ENCODE results near the gene PARP3. TPM values are rescaled to one million over a fixed set of nuclear protein-coding genes. Genes with fewer than 3 reads are reported as not detected.

PARP3 gene
- total and polyA plus RNA-seq, 10 of the 15 experiments (the other 5 are each of a cell fraction or from before 2014, with no cell fraction given) = 2.1 to 31.2 (median 19.5) TPM

DNA sequence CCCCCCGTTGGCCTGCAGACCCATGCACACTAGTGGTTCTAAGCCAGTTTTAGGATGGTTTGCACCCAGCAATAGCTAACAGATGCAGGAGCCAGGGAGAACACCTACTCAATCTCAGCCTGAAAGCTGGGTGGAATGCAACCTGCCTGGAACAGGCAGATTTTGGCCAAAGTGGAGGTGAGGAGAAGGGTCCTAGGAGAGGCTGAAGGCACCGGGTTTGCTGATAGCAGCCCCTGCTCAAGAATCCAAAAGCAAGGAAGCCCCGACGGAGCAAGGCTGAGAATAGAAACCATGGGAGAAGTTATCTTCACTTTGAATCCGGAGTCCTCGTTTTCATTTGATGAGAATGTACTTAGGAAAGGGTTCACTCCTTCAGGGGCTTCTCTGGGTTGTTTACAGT, 10.4 kb upstream of the PARP3 start:
- H3K27me3 ChIP-seq (replicated peaks in 1 of 2; ENCODE audit: control insufficient read depth in 2 of 2, insufficient read depth in 2 of 2, low read length in 1 of 2) = no peaks in the 10 kb centered on the region
- no peak for DNase-seq (ENCODE audit: low read depth, low spot score)
- no peaks in the 10 kb centered on the region for H3K4me1 ChIP-seq (ENCODE audit: control insufficient read depth, insufficient read depth, low read length)
- no peaks in the 10 kb centered on the region for H3K9me3 ChIP-seq (replicated peaks; ENCODE audit: control insufficient read depth, insufficient read depth, low read length)
- no peak overlapping the region for H3K4me3 ChIP-seq
- intact Hi-C loops (cut with micrococcal nuclease; ENCODE audit: unreplicated experiment) = no loop called here
- ChIA-PET POLR2A (no interaction called here), SMC1A (ENCODE audit: uncharacterized antibody, unreplicated experiment) (no interaction called here), CTCF (no interaction called here), RAD21 (ENCODE audit: unreplicated experiment) (no interaction called here)
- over 99% methylated on average over 6 of the region's 6 CpGs for WGBS (ENCODE audit: insufficient coverage, insufficient replicate concordance, low lambda C conversion rate, missing lambda C conversion rate)
- in situ Hi-C loops (cut with MboI) = no loop called here
- no peak for TF ChIP-seq FOXK2 (IDR thresholded peaks at IDR 0.05)
- TF ChIP-seq CBX3 (IDR thresholded peaks at IDR 0.05; ENCODE audit: borderline replicate concordance, low read depth) = no peak
- TF ChIP-seq, protein P1, sequence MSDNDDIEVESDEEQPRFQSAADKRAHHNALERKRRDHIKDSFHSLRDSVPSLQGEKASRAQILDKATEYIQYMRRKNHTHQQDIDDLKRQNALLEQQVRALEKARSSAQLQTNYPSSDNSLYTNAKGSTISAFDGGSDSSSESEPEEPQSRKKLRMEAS (IDR thresholded peaks at IDR 0.05; ENCODE audit: low read depth, low read length) = no peak
- no peak for TF ChIP-seq CHD1 (IDR thresholded peaks at IDR 0.05; ENCODE audit: low read depth, low read length)
- no peak for TF ChIP-seq MYC (IDR thresholded peaks at IDR 0.05; ENCODE audit: insufficient read depth, insufficient read length, insufficient replicate concordance, low read length, severe bottlenecking)
- TF ChIP-seq NR2C1 (IDR thresholded peaks at IDR 0.05) = no peak
- TF ChIP-seq, protein P2, sequence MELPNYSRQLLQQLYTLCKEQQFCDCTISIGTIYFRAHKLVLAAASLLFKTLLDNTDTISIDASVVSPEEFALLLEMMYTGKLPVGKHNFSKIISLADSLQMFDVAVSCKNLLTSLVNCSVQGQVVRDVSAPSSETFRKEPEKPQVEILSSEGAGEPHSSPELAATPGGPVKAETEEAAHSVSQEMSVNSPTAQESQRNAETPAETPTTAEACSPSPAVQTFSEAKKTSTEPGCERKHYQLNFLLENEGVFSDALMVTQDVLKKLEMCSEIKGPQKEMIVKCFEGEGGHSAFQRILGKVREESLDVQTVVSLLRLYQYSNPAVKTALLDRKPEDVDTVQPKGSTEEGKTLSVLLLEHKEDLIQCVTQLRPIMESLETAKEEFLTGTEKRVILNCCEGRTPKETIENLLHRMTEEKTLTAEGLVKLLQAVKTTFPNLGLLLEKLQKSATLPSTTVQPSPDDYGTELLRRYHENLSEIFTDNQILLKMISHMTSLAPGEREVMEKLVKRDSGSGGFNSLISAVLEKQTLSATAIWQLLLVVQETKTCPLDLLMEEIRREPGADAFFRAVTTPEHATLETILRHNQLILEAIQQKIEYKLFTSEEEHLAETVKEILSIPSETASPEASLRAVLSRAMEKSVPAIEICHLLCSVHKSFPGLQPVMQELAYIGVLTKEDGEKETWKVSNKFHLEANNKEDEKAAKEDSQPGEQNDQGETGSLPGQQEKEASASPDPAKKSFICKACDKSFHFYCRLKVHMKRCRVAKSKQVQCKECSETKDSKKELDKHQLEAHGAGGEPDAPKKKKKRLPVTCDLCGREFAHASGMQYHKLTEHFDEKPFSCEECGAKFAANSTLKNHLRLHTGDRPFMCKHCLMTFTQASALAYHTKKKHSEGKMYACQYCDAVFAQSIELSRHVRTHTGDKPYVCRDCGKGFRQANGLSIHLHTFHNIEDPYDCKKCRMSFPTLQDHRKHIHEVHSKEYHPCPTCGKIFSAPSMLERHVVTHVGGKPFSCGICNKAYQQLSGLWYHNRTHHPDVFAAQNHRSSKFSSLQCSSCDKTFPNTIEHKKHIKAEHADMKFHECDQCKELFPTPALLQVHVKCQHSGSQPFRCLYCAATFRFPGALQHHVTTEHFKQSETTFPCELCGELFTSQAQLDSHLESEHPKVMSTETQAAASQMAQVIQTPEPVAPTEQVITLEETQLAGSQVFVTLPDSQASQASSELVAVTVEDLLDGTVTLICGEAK (IDR thresholded peaks at IDR 0.05; ENCODE audit: borderline replicate concordance) = no peak
- TF ChIP-seq MYB (IDR thresholded peaks at IDR 0.05; ENCODE audit: borderline replicate concordance, low read depth, low read length) = no peak
- no peak for TF ChIP-seq BMI1 (IDR thresholded peaks at IDR 0.05; ENCODE audit: borderline replicate concordance)
- no peak for TF ChIP-seq ZNF207 (IDR thresholded peaks at IDR 0.05; ENCODE audit: borderline replicate concordance)
- TF ChIP-seq TBL1XR1 (IDR thresholded peaks at IDR 0.05; ENCODE audit: low read depth, low read length) = no peak
- no peak for TF ChIP-seq HDAC6 (IDR thresholded peaks at IDR 0.05; ENCODE audit: unreplicated experiment)
- TF ChIP-seq, protein P3, sequence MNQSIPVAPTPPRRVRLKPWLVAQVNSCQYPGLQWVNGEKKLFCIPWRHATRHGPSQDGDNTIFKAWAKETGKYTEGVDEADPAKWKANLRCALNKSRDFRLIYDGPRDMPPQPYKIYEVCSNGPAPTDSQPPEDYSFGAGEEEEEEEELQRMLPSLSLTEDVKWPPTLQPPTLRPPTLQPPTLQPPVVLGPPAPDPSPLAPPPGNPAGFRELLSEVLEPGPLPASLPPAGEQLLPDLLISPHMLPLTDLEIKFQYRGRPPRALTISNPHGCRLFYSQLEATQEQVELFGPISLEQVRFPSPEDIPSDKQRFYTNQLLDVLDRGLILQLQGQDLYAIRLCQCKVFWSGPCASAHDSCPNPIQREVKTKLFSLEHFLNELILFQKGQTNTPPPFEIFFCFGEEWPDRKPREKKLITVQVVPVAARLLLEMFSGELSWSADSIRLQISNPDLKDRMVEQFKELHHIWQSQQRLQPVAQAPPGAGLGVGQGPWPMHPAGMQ (IDR thresholded peaks at IDR 0.05; ENCODE audit: borderline replicate concordance) = no peak
- TF ChIP-seq, protein P4, sequence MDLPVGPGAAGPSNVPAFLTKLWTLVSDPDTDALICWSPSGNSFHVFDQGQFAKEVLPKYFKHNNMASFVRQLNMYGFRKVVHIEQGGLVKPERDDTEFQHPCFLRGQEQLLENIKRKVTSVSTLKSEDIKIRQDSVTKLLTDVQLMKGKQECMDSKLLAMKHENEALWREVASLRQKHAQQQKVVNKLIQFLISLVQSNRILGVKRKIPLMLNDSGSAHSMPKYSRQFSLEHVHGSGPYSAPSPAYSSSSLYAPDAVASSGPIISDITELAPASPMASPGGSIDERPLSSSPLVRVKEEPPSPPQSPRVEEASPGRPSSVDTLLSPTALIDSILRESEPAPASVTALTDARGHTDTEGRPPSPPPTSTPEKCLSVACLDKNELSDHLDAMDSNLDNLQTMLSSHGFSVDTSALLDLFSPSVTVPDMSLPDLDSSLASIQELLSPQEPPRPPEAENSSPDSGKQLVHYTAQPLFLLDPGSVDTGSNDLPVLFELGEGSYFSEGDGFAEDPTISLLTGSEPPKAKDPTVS (IDR thresholded peaks at IDR 0.05; ENCODE audit: low read depth, low read length) = no peak
- no peak for ATAC-seq
- no peak overlapping the region for H2AFZ ChIP-seq (ENCODE audit: control insufficient read depth, low read depth, low read length)
- no peak overlapping the region for H3K4me2 ChIP-seq (ENCODE audit: control insufficient read depth, insufficient read depth)
- H3K36me3 ChIP-seq (ENCODE audit: control insufficient read depth in 2 of 2, insufficient read depth in 2 of 2, low read length in 1 of 2) = peaks cover 6 to 26% of the 10 kb centered on the region in 2 experiments
- no peak overlapping the region for H3K27ac ChIP-seq (ENCODE audit: control insufficient read depth, insufficient read depth)
- H3K79me2 ChIP-seq (ENCODE audit: control insufficient read depth, insufficient read depth, low read length) = no peaks in the 10 kb centered on the region
- H3K9ac ChIP-seq (ENCODE audit: control insufficient read depth, insufficient read depth, low read length) = no peak overlapping the region
- FAIRE-seq = no peak
- no peaks in the 10 kb centered on the region for H4K20me1 ChIP-seq (ENCODE audit: control insufficient read depth, insufficient read depth)
- BruUV-seq (replicated peaks) = no TSS peak

Measured in GM12878 (cell line).